Measurements from ENCODE around the gene TMEM31.

The TMEM31 gene

DNA sequence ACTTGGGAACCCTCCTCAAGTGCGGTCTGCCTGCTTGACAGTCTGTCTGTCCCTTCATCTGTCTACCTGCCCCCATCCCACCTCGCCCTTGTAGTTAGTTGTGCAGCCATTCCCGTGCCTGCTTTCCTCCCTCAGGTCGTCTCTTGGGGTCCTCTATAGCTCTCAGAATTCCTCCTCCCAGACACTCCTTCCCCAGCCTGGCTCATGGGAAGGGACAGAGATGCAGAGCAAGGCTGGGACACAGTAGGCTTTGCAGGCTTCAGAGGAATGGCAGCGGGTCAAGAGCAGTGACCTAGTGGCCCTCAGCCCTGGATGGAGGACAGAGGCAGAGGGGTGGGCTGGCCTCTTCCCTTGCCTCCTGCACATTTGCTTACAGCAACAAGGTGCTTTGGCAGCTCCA lies 18.3 kb downstream of the TMEM31 start:
- Histone ChIP-seq H3K4me3 (ENCODE audit: insufficient read length, low read depth) (no peak overlapping the region), H3K27me3 (ENCODE audit: insufficient read depth, insufficient read length) (no peaks in the 10 kb centered on the region), H3K4me1 (ENCODE audit: insufficient read depth, insufficient read length) (peaks cover 18% of the 10 kb centered on the region), H3K9ac (ENCODE audit: insufficient read length, low read depth) (peak overlapping the region; percentile 44), H3K9me3 (ENCODE audit: insufficient read depth, low read length) (no peaks in the 10 kb centered on the region), H3K36me3 (ENCODE audit: insufficient read depth, insufficient read length, low read length) (no peaks in the 10 kb centered on the region)
- TF ChIP-seq ZNF274 (IDR thresholded peaks at IDR 0.05; ENCODE audit: low read depth, low read length) (no peak), SUZ12 (IDR thresholded peaks at IDR 0.05; ENCODE audit: extremely low read depth, insufficient read depth, insufficient read length) (no peak), YY1 (IDR thresholded peaks at IDR 0.05; ENCODE audit: insufficient read depth, insufficient read length) (no peak)
- no peak for DNase-seq (ENCODE audit: low read depth, low spot score)

DNA sequence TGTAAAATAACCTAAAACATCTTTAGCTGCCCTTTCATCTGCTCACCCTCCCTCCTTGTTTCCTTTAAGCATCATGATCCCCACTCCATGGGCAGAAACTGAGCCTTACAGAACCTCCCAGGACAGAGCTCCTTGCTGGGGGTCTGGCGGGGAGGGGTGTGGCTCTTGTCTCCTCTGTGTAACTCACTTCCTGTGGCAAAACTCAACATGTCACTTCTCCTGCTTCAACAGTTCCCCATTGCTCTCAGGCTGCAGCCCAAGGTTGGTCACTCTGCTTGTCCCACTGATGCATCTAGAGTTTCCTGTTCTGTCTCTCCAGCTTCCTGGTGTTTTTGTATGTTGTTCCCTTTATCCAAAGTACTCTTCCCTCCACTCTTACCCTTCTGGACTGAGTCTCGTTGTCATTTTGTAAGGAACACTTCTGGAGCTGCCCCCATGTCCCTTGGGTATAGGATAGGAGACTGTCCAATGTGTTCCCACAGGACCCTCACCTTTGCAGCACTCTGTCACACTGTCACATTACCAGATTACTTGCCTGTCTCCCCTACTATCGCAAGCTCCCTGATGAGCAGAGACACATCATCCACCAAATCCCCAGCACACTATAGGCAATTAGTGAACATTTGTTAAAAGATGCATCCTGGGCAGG lies 19.6 kb downstream of the TMEM31 start:
- Histone ChIP-seq H3K36me3 (ENCODE audit: insufficient read depth, insufficient read length, low read length) (no peaks in the 10 kb centered on the region), H3K27me3 (ENCODE audit: insufficient read depth, insufficient read length) (no peaks in the 10 kb centered on the region), H3K4me1 (ENCODE audit: insufficient read depth, insufficient read length) (peaks cover 18% of the 10 kb centered on the region), H3K9ac (ENCODE audit: insufficient read length, low read depth) (no peak overlapping the region), H3K9me3 (ENCODE audit: insufficient read depth, low read length) (no peaks in the 10 kb centered on the region), H3K4me3 (ENCODE audit: insufficient read length, low read depth) (no peak overlapping the region)
- DNase-seq (ENCODE audit: low read depth, low spot score): no peak
- no peak for TF ChIP-seq ZNF274 (IDR thresholded peaks at IDR 0.05; ENCODE audit: low read depth, low read length)
- TF ChIP-seq SUZ12 (IDR thresholded peaks at IDR 0.05; ENCODE audit: extremely low read depth, insufficient read depth, insufficient read length): no peak
- no peak for TF ChIP-seq YY1 (IDR thresholded peaks at IDR 0.05; ENCODE audit: insufficient read depth, insufficient read length)

DNA sequence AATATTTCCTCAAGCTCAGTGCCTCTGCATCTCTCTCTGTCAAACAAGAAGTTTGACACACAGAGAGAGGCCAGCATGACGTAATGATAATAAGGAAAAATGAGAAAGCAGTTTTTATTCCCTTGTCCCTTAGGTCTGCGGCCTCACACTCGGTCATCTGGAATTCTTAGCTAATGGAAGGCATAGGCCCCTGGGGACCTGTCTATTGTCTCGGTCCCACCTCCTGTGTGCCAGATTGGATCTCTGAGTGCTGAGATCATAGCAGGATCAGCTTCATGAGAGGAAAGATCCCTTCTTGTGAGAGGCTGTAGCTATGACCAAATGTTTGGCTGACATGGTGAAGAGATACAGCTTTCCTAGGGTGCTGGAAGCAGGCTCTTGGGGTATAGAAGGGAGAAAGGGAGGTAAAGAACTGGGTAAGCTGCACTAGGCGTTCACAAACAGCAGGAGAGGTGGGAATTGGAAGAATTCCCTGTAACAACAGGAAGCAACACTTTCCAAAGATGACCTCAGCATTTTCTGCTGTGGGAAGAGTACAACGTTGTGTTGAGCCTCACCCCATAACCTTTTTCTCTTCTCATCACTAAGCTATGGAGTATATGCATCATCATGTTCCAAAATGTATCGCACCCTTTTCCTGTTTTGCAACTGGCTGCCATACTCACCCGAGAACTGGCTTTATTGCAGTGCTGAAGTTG lies 20.2 kb downstream of the TMEM31 start:
- Histone ChIP-seq H3K9me3 (ENCODE audit: insufficient read depth, low read length) (no peaks in the 10 kb centered on the region), H3K27me3 (ENCODE audit: insufficient read depth, insufficient read length) (no peaks in the 10 kb centered on the region), H3K36me3 (ENCODE audit: insufficient read depth, insufficient read length, low read length) (no peaks in the 10 kb centered on the region), H3K4me1 (ENCODE audit: insufficient read depth, insufficient read length) (peaks cover 18% of the 10 kb centered on the region), H3K9ac (ENCODE audit: insufficient read length, low read depth) (no peak overlapping the region), H3K4me3 (ENCODE audit: insufficient read length, low read depth) (no peak overlapping the region)
- TF ChIP-seq SUZ12 (IDR thresholded peaks at IDR 0.05; ENCODE audit: extremely low read depth, insufficient read depth, insufficient read length): no peak
- TF ChIP-seq YY1 (IDR thresholded peaks at IDR 0.05; ENCODE audit: insufficient read depth, insufficient read length): no peak
- no peak for TF ChIP-seq ZNF274 (IDR thresholded peaks at IDR 0.05; ENCODE audit: low read depth, low read length)
- DNase-seq (ENCODE audit: low read depth, low spot score): no peak

DNA sequence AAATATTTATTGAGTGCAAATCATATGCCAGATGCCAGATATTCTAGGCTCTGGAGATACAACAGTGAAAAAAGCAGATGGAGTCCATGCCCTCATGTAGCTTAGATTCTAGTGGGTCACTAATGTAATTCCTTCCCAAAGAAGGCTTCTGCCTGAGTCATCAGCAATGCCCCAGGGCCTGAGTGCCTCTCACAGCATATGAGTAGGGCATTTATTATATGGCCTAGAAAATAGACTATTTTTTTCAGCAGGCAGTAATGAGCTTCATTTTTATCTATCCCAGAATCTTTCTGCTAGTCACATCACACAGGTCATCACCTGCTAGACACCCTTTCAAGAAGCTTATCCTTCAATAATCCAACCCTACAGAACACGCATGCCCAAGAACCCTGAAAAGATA lies 22.3 kb downstream of the TMEM31 start:
- H3K9me3 ChIP-seq (ENCODE audit: insufficient read depth, low read length): no peaks in the 10 kb centered on the region
- no peaks in the 10 kb centered on the region for H3K27me3 ChIP-seq (ENCODE audit: insufficient read depth, insufficient read length)
- H3K4me1 ChIP-seq (ENCODE audit: insufficient read depth, insufficient read length): peaks cover 14% of the 10 kb centered on the region
- no peak overlapping the region for H3K4me3 ChIP-seq (ENCODE audit: insufficient read length, low read depth)
- no peak for TF ChIP-seq SUZ12 (IDR thresholded peaks at IDR 0.05; ENCODE audit: extremely low read depth, insufficient read depth, insufficient read length)
- no peak for TF ChIP-seq YY1 (IDR thresholded peaks at IDR 0.05; ENCODE audit: insufficient read depth, insufficient read length)
- TF ChIP-seq ZNF274 (IDR thresholded peaks at IDR 0.05; ENCODE audit: low read depth, low read length): no peak
- no peaks in the 10 kb centered on the region for H3K36me3 ChIP-seq (ENCODE audit: insufficient read depth, insufficient read length, low read length)
- no peak overlapping the region for H3K9ac ChIP-seq (ENCODE audit: insufficient read length, low read depth)
- no peak for DNase-seq (ENCODE audit: low read depth, low spot score)

DNA sequence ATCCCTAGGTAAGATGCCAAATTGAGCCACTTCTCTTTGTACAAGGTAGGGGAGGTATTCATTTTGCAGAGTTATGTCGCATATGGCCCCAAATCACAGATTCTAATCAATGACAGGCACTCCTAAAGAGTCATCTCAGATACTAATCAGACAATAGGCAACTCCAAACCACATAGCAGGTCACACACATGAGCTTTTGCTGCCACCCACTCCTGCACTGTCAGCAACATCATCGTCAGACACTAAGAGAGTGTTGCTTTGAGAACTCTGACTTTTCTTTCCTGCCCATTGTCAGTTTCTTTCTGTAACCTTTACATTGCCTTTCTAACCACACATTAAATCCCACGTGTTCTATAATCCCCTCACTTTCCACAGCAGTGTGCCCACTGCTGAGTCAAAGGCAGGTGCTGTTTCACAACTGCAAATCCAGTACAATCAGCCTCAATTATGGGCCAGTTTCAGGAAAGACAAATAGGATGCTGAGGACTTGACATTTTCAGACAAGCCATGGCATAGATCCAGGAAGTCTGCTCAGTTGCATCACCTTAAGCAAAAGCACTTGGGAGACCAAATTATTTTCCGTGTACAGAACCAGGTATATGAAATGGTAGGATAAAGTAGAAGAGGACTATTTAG lies 23.5 kb downstream of the TMEM31 start:
- no peaks in the 10 kb centered on the region for H3K27me3 ChIP-seq (ENCODE audit: insufficient read depth, insufficient read length)
- TF ChIP-seq SUZ12 (IDR thresholded peaks at IDR 0.05; ENCODE audit: extremely low read depth, insufficient read depth, insufficient read length) (no peak), ZNF274 (IDR thresholded peaks at IDR 0.05; ENCODE audit: low read depth, low read length) (no peak), YY1 (IDR thresholded peaks at IDR 0.05; ENCODE audit: insufficient read depth, insufficient read length) (no peak)
- H3K4me3 ChIP-seq (ENCODE audit: insufficient read length, low read depth): no peak overlapping the region
- H3K4me1 ChIP-seq (ENCODE audit: insufficient read depth, insufficient read length): peaks cover 7% of the 10 kb centered on the region
- no peaks in the 10 kb centered on the region for H3K9me3 ChIP-seq (ENCODE audit: insufficient read depth, low read length)
- no peak overlapping the region for H3K9ac ChIP-seq (ENCODE audit: insufficient read length, low read depth)
- DNase-seq (ENCODE audit: low read depth, low spot score): no peak
- no peaks in the 10 kb centered on the region for H3K36me3 ChIP-seq (ENCODE audit: insufficient read depth, insufficient read length, low read length)

DNA sequence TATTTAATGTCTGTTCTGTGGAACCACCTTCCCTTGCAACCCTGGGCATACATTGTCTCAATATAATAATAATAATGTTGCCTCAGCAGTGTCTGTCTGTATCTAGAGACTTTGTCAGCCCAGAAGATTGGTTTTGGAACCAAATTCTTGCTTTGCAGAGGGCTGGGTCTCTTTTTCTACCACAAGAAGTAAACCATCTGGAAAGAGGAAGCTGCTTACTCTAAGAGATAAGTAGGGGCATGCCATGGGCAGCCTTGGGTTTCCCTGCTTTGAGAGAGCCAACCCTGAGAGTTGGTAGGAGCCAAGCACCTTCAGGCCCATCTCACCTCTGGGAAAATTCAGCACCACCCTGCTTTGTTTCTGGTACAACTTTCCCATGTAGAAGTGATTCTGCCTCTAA lies 27.0 kb downstream of the TMEM31 start:
- H3K4me3 ChIP-seq (ENCODE audit: insufficient read length, low read depth): no peak overlapping the region
- H3K27me3 ChIP-seq (ENCODE audit: insufficient read depth, insufficient read length): no peaks in the 10 kb centered on the region
- TF ChIP-seq YY1 (IDR thresholded peaks at IDR 0.05; ENCODE audit: insufficient read depth, insufficient read length): no peak
- TF ChIP-seq SUZ12 (IDR thresholded peaks at IDR 0.05; ENCODE audit: extremely low read depth, insufficient read depth, insufficient read length): no peak
- TF ChIP-seq ZNF274 (IDR thresholded peaks at IDR 0.05; ENCODE audit: low read depth, low read length): no peak
- H3K4me1 ChIP-seq (ENCODE audit: insufficient read depth, insufficient read length): no peaks in the 10 kb centered on the region
- DNase-seq (ENCODE audit: low read depth, low spot score): no peak
- H3K36me3 ChIP-seq (ENCODE audit: insufficient read depth, insufficient read length, low read length): no peaks in the 10 kb centered on the region
- H3K9me3 ChIP-seq (ENCODE audit: insufficient read depth, low read length): no peaks in the 10 kb centered on the region
- no peak overlapping the region for H3K9ac ChIP-seq (ENCODE audit: insufficient read length, low read depth)

DNA sequence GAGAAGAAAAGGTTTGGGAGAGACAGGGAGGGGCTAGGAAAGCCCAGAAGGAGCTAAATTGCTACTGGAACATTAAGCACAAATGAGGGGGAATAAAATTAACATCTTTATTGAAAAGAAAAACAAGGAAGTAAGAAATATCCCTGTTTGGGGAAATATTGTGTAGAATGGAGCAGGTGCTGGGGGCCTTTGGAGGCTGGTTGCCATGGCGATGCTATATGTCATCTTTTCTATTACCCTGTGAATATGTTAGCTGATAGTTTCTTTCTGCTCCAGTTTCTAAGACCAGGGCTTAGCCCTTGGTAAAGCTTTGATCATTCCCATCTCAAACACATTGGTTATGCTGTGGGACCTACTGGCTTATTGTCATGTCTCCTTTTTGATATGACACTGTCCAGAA lies 28.7 kb downstream of the TMEM31 start:
- Histone ChIP-seq H3K36me3 (ENCODE audit: insufficient read depth, insufficient read length, low read length) (no peaks in the 10 kb centered on the region), H3K4me3 (ENCODE audit: insufficient read length, low read depth) (no peak overlapping the region), H3K9me3 (ENCODE audit: insufficient read depth, low read length) (no peaks in the 10 kb centered on the region), H3K4me1 (ENCODE audit: insufficient read depth, insufficient read length) (no peaks in the 10 kb centered on the region), H3K9ac (ENCODE audit: insufficient read length, low read depth) (no peak overlapping the region), H3K27me3 (ENCODE audit: insufficient read depth, insufficient read length) (no peaks in the 10 kb centered on the region)
- no peak for DNase-seq (ENCODE audit: low read depth, low spot score)
- TF ChIP-seq SUZ12 (IDR thresholded peaks at IDR 0.05; ENCODE audit: extremely low read depth, insufficient read depth, insufficient read length) (no peak), YY1 (IDR thresholded peaks at IDR 0.05; ENCODE audit: insufficient read depth, insufficient read length) (no peak), ZNF274 (IDR thresholded peaks at IDR 0.05; ENCODE audit: low read depth, low read length) (no peak)
